ENCODE measurements around the gene PTPRH.
"Not testable (repeated sequence)": the region's sequence is repeated elsewhere in the genome, so short reads cannot be mapped to it uniquely, and the experiment has no call there.

PTPRH gene

GRCh38 chr19:55158423-55158822 is 50.9 kb downstream of the PTPRH start:
- DNase-seq (ENCODE audit: low read depth) = no peak

- DNase-seq (ENCODE audit: low read depth) = no peak
Observed at GRCh38 chr19:55157064-55157908, 52.0 kb downstream of the PTPRH start, which contains the start of gene TNNI3. TSS of gene TNNI3 (minus strand) at chr19:55157732. CDS start at chr19:55157589, 143 bp downstream.

GRCh38 chr19:55156202-55157063 is 52.9 kb downstream of the PTPRH start:
- DNase-seq (ENCODE audit: low read depth) = no peak

GRCh38 chr19:55155784-55156183 is 53.5 kb downstream of the PTPRH start:
- not testable (repeated sequence) for DNase-seq (ENCODE audit: low read depth)

GRCh38 chr19:55153652-55154264 is 55.5 kb downstream of the PTPRH start:
- DNase-seq (ENCODE audit: low read depth) = no peak

GRCh38 chr19:55152017-55152416 is 57.3 kb downstream of the PTPRH start:
- no peak for DNase-seq (ENCODE audit: low read depth)

GRCh38 chr19:55149078-55150003 is 60.0 kb downstream of the PTPRH start, which contains the start of gene TNNT1:
TSS of gene TNNT1 (minus strand) at chr19:55149206. CDS start at chr19:55147157, 2,049 bp downstream.
- DNase-seq (ENCODE audit: low read depth) = no peak

- DNase-seq (ENCODE audit: low read depth) = no peak
Observed at GRCh38 chr19:55147545-55148251, 61.6 kb downstream of the PTPRH start.

GRCh38 chr19:55146705-55147273 is 62.5 kb downstream of the PTPRH start:
- DNase-seq (ENCODE audit: low read depth) = no peak

GRCh38 chr19:55146078-55146704 is 63.1 kb downstream of the PTPRH start:
- no peak for DNase-seq (ENCODE audit: low read depth)

GRCh38 chr19:55145232-55145631 is 64.1 kb downstream of the PTPRH start:
- DNase-seq (ENCODE audit: low read depth) = no peak

- DNase-seq (ENCODE audit: low read depth) = no peak
Observed at GRCh38 chr19:55141696-55142095, 67.6 kb downstream of the PTPRH start.

- no peak for DNase-seq (ENCODE audit: low read depth)
Observed at GRCh38 chr19:55137915-55138314, 71.4 kb downstream of the PTPRH start.

GRCh38 chr19:55136399-55137102 is 72.8 kb downstream of the PTPRH start:
- no peak for DNase-seq (ENCODE audit: low read depth)

GRCh38 chr19:55134736-55135135 is 74.6 kb downstream of the PTPRH start:
- no peak for DNase-seq (ENCODE audit: low read depth)

GRCh38 chr19:55133639-55134444 is 75.5 kb downstream of the PTPRH start:
- DNase-seq (ENCODE audit: low read depth) = no peak

- DNase-seq (ENCODE audit: low read depth) = no peak
Observed at GRCh38 chr19:55132453-55133129, 76.7 kb downstream of the PTPRH start.

GRCh38 chr19:55131421-55131820 is 77.9 kb downstream of the PTPRH start:
- no peak for DNase-seq (ENCODE audit: low read depth)

Data from activated T-helper 1 cell treated with Interleukin-2 at 50 U/mL for 16 hours (primary cell).